Hippocampal formation (tissue), 2 donors: ENCODE data around the gene HSPB7.
"Not testable (repeated sequence)": the region's sequence is repeated elsewhere in the genome, so short reads cannot be mapped to it uniquely, and the experiment has no call there.

Experiments used
- DNase-seq, 2 donors: peaks; one replicate each; lab custom pipeline; 2025; lab: John Stamatoyannopoulos, UW

HSPB7 gene

DNA sequence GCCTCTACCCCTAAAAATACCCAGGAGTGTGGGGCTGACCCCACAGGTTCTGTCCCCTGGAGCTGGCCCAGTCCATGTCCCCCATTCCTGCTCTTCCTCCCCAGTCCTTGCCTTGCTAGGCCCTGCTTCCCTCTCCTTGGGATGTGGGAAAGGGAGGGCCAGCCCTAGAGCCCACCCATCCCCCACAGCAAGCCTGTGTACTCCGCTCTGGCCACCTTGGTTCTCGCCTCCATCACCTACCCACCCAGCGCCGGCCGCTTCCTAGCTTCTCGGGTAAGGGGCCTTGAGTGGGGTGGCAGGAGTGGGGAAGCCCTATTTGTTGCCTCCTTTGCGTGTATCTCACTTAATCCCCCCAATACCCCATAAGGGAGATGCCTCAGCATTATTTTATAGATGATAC lies 32.5 kb upstream of the HSPB7 start:
- no peak for DNase-seq

- no peak for DNase-seq
Measured at GRCh38 chr1:16048573-16049189, 30.8 kb upstream of the HSPB7 start.

- no peak for DNase-seq
Measured at GRCh38 chr1:16047791-16048475, 30.1 kb upstream of the HSPB7 start.

DNA sequence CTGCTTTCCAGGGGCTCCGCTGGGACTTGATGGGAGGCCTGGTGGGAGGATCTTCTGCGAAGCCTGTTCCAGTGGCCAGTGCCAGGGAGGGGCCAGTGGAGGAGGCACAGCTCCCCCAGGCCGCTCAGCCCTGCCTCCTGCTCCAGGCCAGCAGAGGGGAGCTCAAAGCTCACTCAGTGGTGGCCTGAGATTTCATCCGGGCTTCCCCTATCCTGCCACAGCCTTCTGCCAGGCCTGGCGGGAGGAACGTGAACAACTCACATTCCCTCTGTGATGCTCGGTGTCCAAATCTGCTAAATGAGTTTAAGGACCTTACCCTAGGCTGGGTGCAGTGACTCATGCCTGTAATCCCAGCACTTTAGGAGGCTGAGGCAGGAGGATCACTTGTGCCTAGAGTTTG lies 29.0 kb upstream of the HSPB7 start:
- no peak for DNase-seq

GRCh38 chr1:16043950-16044349 lies 26.1 kb upstream of the HSPB7 start:
- no peak for DNase-seq

DNA sequence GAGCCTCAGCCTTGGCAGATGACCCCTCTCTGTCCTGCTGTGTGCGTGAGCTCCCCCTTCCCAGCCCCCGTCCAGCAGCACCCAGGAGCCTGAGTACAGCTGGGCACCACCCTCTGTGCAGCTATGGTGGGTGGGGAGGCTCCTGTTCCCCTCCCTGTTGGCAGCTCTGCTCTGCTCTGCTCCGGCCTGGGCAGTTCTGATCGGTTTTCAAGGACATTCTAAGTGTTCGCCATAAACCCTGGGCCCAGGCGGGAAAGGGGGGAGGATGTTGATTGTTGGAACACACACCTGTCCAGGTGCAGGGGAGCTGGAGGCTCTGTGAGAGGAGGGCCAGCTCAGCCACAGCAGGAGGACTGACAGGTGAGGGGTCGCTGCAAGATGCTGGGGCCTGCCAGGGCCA lies 25.7 kb upstream of the HSPB7 start, which contains the start of gene CLCNKB:
CLCNKB (plus strand) TSS at position 262 of the 400 bp plus-strand sequence. CDS start 711 bp downstream, outside the sequence.
- no peak for DNase-seq

- DNase-seq = not testable (repeated sequence)
Measured at GRCh38 chr1:16042654-16043053, 24.8 kb upstream of the HSPB7 start.

DNA sequence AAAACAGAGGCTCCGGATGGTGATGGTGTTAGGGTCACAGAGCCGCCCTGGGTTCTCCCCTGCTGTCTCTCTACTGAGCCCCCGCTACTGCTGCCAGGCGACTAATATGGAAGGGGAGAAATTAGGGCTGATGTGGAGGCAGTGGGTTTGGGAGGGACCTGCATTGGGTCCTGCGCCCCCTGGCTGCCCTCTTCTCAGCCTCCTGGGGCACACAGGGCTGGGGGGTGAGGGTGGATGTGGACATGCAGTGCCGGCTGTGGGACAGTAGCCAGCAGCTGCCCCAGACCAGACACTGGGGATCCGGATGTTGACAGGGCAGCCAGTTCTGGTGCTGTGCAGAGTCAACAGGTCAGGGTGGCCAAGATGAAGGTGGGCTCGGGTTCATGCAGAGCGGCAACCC lies 24.3 kb upstream of the HSPB7 start:
- DNase-seq = no peak

DNA sequence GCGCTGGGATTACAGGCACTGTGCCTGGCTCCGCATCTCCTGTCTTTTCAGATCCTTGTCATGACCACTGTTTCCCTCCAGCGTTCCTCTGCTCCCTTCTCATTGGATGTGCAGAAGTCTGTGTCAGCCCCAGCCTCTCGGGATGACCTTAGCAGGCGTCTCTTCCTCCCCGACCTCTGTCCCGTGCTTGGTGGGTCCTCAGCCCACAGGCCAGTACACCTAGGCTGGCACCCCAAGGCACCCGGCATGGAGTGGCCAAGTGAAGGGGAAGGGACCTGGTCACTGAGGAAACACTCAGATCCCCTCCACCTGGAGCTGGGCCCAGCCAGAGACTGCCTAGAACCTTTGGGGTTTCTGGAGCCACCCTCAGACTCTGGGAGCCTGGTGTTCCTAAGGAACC lies 23.4 kb upstream of the HSPB7 start:
- no peak for DNase-seq

DNA sequence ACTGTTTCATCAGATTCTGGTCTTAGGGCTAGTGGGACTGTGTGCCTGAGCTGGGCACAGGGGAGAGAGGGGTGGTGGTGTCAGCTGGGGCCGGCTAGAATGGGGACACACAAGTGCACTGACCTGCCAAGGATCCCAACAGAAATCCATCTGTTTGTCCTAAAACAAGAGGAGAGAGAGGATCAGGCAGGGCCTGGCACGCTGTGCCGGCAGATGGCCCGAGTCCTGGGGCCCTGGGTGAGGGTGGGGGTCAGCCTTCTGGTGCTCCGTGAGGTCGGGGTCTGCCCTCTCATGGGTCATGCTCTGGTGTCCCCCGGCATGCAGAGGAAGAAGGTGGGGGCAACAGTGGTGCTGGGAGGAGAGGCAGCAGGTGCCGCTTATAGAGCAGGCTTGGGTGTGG lies 22.0 kb upstream of the HSPB7 start:
- DNase-seq = not testable (repeated sequence)

GRCh38 chr1:16038620-16038912 lies 20.7 kb upstream of the HSPB7 start:
- no peak for DNase-seq

- DNase-seq = not testable (repeated sequence)
Measured at GRCh38 chr1:16036461-16036860, 18.6 kb upstream of the HSPB7 start.

GRCh38 chr1:16033103-16033632 lies 15.3 kb upstream of the HSPB7 start:
- DNase-seq = not testable (repeated sequence)

DNA sequence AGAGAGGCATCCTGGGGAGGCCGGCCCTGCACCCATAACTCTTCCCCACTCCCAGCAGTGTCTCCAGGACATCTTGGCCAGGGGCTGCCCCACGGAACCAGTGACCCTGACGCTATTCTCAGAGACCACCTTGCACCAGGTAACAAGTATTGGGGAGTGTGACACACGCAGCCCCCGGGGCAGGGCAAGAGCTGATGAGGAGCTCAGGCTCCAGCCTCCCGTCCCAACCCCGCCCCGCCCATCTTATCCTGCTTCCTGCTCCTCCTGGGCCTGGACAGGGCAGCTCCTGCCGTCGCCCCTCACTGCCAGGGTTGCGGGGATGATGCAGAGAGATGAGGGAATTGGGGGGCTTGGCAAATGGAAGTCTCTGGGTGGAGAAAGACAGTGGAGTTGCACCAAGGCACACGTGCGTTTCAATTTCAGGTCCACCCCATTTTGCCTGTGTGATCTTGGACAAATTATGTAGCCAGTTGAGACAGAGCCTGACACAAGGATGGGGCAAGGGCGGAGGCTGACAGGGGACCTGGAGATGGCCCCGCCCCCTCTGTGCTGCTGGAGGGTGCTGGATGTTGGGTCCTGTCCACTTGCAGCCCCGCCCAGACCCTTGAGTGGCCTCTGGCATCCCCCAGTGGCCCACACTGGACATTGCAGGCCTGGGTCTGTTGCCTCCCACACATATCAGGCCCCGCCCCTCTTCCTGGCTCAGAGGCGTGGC lies 14.7 kb upstream of the HSPB7 start:
- DNase-seq = peak; percentile 27 to 44

DNA sequence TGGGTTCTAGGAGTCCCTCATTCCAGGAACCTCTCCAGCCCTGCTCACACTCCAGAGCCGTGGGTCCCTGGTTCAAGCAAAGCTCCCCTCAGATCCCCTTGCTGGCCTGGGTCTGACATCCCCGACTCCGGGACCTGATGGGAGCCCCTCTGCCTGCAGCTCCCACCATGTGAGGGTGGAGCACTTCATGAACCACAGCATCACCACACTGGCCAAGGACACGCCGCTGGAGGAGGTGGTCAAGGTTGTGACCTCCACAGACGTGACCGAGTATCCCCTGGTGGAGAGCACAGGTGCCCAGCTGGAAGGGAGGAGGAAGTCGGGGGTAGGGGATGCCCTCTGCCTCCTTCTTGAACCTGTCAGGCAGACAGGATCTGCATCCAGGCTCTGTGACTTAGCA lies 13.7 kb upstream of the HSPB7 start:
- DNase-seq = no peak

DNA sequence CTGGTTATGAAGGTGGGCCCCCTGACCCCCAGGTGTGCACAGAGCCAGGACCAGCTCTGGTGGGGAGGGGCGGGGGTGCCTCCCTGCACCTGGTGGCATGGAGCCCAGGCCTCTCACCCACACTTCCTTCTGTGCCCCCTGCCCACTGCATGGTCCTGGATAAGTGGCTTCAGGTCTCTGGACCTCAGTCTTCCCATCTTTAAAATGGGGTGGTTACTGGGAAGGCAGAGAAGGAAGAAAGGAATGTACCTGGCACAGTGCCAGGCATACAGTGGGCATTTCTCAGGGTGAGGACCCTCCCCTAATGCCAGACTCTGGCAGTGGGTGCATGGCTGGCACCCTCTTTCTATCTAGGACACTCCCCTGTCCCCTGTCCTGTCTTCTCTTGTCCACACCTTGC lies 11.4 kb upstream of the HSPB7 start:
- no peak for DNase-seq

- not testable (repeated sequence) for DNase-seq
Measured at GRCh38 chr1:16029003-16029268, 11.1 kb upstream of the HSPB7 start.

DNA sequence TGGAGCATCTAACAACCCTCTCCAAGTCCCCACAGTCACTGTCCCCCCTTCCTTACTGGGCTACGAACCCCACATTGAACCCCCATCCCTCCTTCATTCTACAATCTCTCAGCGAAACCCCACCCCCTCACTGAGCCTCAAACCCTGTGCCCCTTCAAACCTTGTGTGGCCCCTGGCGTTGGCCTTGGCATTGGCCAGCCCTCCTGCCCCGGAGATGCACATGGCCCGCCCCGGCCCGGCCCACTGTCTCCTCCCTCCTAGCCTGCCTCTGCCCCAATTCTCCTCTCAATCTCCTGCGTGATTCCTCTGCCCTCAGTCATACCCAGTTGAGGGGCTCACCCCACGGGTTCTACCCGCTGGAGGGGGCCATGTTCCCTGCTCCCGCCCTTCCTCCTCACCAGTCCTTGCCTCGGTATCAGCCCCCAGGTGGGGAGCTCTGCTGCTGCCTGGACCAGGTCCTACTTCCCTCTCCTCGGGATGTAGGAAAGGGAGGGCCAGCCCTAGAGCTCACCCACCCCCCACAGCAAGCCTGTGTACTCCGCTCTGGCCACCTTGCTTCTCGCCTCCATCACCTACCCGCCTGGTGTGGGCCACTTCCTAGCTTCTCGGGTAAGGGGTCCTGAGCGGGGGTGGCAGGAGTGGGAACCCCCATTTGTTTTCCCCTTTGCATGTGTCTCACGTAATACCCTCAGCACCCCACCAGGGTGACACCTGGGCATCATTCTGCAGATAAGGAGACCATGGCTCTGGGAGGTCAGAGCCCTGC lies 10.6 kb upstream of the HSPB7 start:
- no peak for DNase-seq

- DNase-seq = no peak
Measured at GRCh38 chr1:16026723-16027484, 9.1 kb upstream of the HSPB7 start.

DNA sequence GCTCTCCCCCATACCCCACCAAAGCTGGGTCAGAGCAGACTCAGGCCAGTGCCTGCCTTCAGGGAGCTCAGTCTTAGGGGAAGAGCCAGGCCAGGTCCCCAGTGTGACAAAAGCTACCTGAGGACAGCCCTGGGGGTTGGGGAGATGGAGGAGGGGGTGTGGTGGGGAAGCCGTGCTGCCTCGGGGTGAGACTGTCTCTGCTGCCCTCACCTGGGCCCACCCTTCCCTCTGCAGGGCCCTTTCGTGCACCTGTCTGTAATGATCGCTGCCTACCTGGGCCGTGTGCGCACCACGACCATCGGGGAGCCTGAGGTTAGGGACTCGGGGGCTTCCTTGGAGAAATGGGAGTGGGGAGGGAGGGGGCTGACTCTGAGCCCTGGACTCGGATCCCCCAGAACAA lies 8.5 kb upstream of the HSPB7 start:
- not testable (repeated sequence) for DNase-seq

DNA sequence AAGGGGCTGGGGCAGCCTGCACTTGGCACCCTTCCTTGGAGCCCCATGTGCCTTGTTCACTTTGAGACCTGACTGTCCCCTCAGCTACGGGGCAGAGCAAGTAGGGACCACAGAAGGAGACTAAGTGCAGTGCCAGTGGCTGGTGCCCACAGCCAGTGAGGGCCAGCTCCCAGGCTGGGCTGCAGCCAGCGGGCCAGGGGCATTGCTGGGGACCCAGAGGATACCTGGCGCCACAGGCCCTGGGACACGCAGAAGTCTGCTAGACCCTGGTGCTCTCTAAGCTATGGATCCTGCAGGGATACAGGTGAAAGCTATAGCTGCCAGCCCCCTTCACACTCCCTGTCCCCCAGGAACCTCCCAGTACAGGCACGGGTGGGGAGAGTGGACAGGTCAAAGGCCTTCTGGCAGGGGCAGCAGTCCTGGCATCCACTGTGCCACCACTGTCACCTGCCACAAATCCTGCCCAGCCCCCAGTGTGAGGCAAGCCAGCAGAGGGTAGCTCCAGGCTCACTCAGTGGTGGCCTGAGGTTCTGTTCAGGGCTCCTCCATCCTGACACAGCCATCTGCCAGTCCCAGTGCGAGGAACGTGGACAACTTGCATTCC lies 5.3 kb upstream of the HSPB7 start:
- DNase-seq = no peak
